ENCODE measurements around the gene LARGE1. TPM values are rescaled to one million over a fixed set of nuclear protein-coding genes. Genes with fewer than 3 reads are reported as not detected.
A peak's percentile ranks its signal among the peaks of the same experiment; 100 is the strongest.

The LARGE1 gene
- total and polyA plus RNA-seq, 2 of the 8 experiments (the other 6 are each of a cell fraction or from before 2014, with no cell fraction given) = 43.7 to 83.0 TPM

DNA sequence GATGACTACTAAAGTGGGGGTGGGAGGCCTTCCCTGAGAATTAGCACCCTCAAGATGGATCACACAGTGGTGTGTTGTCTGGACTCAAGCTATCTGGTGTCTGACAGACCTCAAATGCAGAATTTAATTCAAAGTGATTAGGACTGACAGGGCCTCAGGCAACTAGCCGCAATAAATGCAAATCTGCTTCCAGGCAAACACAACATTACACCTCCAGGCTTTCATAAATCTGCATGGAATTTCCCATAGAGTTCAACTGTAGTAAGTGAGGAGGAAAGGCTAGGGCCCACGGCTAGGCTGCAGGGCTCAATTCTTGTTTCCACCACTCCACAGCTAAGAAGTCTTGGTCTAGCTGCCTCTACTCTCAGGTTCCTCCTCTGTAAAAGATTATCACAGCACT, 331.4 kb downstream of the LARGE1 start:
- H3K27ac ChIP-seq (ENCODE audit: low read depth, low read length) = no peak overlapping the region
- H3K9me3 ChIP-seq (ENCODE audit: insufficient read depth in 2 of 2, low read depth in 1 of 2, low read length in 1 of 2) = no peaks in the 10 kb centered on the region
- no peak overlapping the region for H3K18ac ChIP-seq (ENCODE audit: extremely low read depth, low read length)
- no peak for FAIRE-seq
- H3K4me1 ChIP-seq (replicated peaks in 1 of 4; ENCODE audit: control insufficient read depth in 3 of 4, insufficient read depth in 4 of 4, low read length in 3 of 4) = peaks cover 0 to 4% (median 2%) of the 10 kb centered on the region in 4 experiments; a peak in 1 of 7 replicates
- no peak overlapping the region for H3K4ac ChIP-seq (replicated peaks; ENCODE audit: insufficient read length, low read depth, low read length)
- H3K14ac ChIP-seq (ENCODE audit: insufficient read length) = no peak overlapping the region
- no peak for TF ChIP-seq SP1 (IDR thresholded peaks at IDR 0.05; ENCODE audit: low read depth, low read length)
- no peak for TF ChIP-seq SRF (IDR thresholded peaks at IDR 0.05; ENCODE audit: low read depth, low read length)
- no peak for TF ChIP-seq SP2 (IDR thresholded peaks at IDR 0.05; ENCODE audit: low read length)
- TF ChIP-seq CBX8 (IDR thresholded peaks at IDR 0.05; ENCODE audit: borderline replicate concordance, low read depth, low read length) = no peak
- no peak for TF ChIP-seq BRCA1 (IDR thresholded peaks at IDR 0.05; ENCODE audit: low read depth, low read length)
- no peak for TF ChIP-seq ZNF274 (IDR thresholded peaks at IDR 0.05; ENCODE audit: borderline replicate concordance, extremely low read depth, low read length)
- TF ChIP-seq CHD1 (IDR thresholded peaks at IDR 0.05; ENCODE audit: low read depth, low read length) = no peak
- no peak for TF ChIP-seq KDM5A (IDR thresholded peaks at IDR 0.05; ENCODE audit: low read length)
- no peak overlapping the region for H2AFZ ChIP-seq (ENCODE audit: low read length)
- no peak overlapping the region for H3K56ac ChIP-seq (replicated peaks; ENCODE audit: insufficient read length, low read depth, low read length)
- H3K4me3 ChIP-seq (ENCODE audit: extremely low read depth in 1 of 4, insufficient read depth in 2 of 4, low read depth in 3 of 4, low read length in 4 of 4) = no peak overlapping the region
- POLR2A ChIA-PET (ENCODE audit: partially characterized antibody) = no interaction called here
- H3K23me2 ChIP-seq (ENCODE audit: low read depth, low read length) = no peaks in the 10 kb centered on the region
- 89% methylated on average over 2 of the region's 2 CpGs; no CpG with 5 or more reads in 1 of the 2 experiments for WGBS, 2 experiments (ENCODE audit: extremely low coverage in 1 of 2, insufficient coverage in 1 of 2, insufficient read length in 1 of 2, insufficient replicate concordance in 2 of 2, low coverage in 1 of 2, low lambda C conversion rate in 2 of 2, missing lambda C conversion rate in 1 of 2)
- H2BK120ac ChIP-seq (replicated peaks; ENCODE audit: low read depth, low read length) = no peak overlapping the region
- DNase-seq (ENCODE audit: low read depth in 1 of 2, low spot score in 2 of 2) = peak in 1 of 2 experiments; percentile 16
- no peaks in the 10 kb centered on the region for H3K27me3 ChIP-seq (replicated peaks in 1 of 4; ENCODE audit: control insufficient read depth in 3 of 4, extremely low read depth in 1 of 4, insufficient read depth in 3 of 4, low read length in 3 of 4)
- H4K5ac ChIP-seq (ENCODE audit: insufficient read length, low read depth, low read length) = no peak overlapping the region
- no peak overlapping the region for H2BK15ac ChIP-seq (ENCODE audit: low read length)
- peaks cover 0 to 2% of the 10 kb centered on the region in 2 experiments for H4K20me1 ChIP-seq (replicated peaks in 1 of 2; ENCODE audit: control insufficient read depth in 1 of 2, insufficient read depth in 2 of 2, low read length in 2 of 2)
- H3K23ac ChIP-seq (ENCODE audit: insufficient read length) = no peak overlapping the region
- H2BK12ac ChIP-seq (ENCODE audit: low read depth, low read length) = no peak overlapping the region
- H4K91ac ChIP-seq (replicated peaks; ENCODE audit: insufficient read length, low read length) = no peak overlapping the region
- H2BK5ac ChIP-seq (ENCODE audit: low read depth, low read length) = no peak overlapping the region
- H3K4me2 ChIP-seq (ENCODE audit: insufficient read depth in 1 of 2, low read depth in 2 of 2, low read length in 2 of 2) = no peak overlapping the region
- no peak overlapping the region for H2AK5ac ChIP-seq (ENCODE audit: low read depth, low read length)
- H3K36me3 ChIP-seq (ENCODE audit: control insufficient read depth in 2 of 4, insufficient read depth in 4 of 4, low read length in 3 of 4) = no peaks in the 10 kb centered on the region
- no peak overlapping the region for H3K9ac ChIP-seq (replicated peaks in 1 of 4; ENCODE audit: extremely low read depth in 1 of 4, low read depth in 3 of 4, low read length in 3 of 4)
- no peak overlapping the region for H2BK20ac ChIP-seq (ENCODE audit: low read length)
- no peak overlapping the region for H4K8ac ChIP-seq (ENCODE audit: extremely low read depth, insufficient read depth, low read length)
- H3K79me2 ChIP-seq (ENCODE audit: control insufficient read depth in 1 of 2, insufficient read depth in 2 of 2, low read length in 2 of 2) = 0 out of 4 replicates have a peak, but pooled peaks cover 0 to 3% of the 10 kb centered on the region in 2 experiments
- no peaks in the 10 kb centered on the region; the same call in 1 of the 2 replicates for H3K79me1 ChIP-seq (ENCODE audit: low read depth, low read length)
- CTCF ChIA-PET (ENCODE audit: partially characterized antibody) = interaction anchor here (0.7 kb wide), 1 partner anchor 13 kb away, joined by 3 read pairs; no protein-coding TSS in a partner anchor
